DOHH2 (cell line): Measurements from ENCODE around the gene MYO9A.
"Not testable (repeated sequence)": the region's sequence is repeated elsewhere in the genome, so short reads cannot be mapped to it uniquely, and the experiment has no call there.

ENCODE experiments used
- H3F3A ChIP-seq: fragments of 200-600 bp; sonication (generic), shearing (Covaris generic); 2 replicates; pipeline ENCODE4 v1.6.0; 2016; ENCODE audit warnings: antibody characterized with exemption, mild to moderate bottlenecking; ENCODE audit not compliant: control insufficient read depth, insufficient read depth
- H3K27ac ChIP-seq: fragments of 200-600 bp; sonication (generic); 2 replicates; pipeline ENCODE4 v1.5.1; 2014; ENCODE audit warnings: low read depth, mild to moderate bottlenecking, low read length, moderate library complexity
- H3K27me3 ChIP-seq: fragments of 200-600 bp; sonication (generic); 2 replicates; pipeline ENCODE4 v1.6.1; 2014; ENCODE audit warnings: mild to moderate bottlenecking, low read length, mixed read lengths; ENCODE audit not compliant: control insufficient read depth
- H3K36me3 ChIP-seq: fragments of 200-600 bp; sonication (generic); 2 replicates; pipeline ENCODE4 v1.6.1; 2014; ENCODE audit warnings: mild to moderate bottlenecking, low read length, moderate library complexity, mixed read lengths; ENCODE audit not compliant: control insufficient read depth
- H3K4me1 ChIP-seq: fragments of 200-600 bp; sonication (generic); 2 replicates; pipeline ENCODE4 v1.6.1; 2014; ENCODE audit warnings: mild to moderate bottlenecking, low read length, mixed read lengths; ENCODE audit not compliant: control insufficient read depth
- H3K4me2 ChIP-seq: fragments of 200-600 bp; sonication (generic); 2 replicates; pipeline ENCODE4 v1.6.0; 2014; ENCODE audit warnings: mild to moderate bottlenecking, low read length, moderate library complexity
- H3K4me3 ChIP-seq: fragments of 200-600 bp; sonication (generic); 2 replicates; pipeline ENCODE4 v1.5.1; 2014; ENCODE audit warnings: mild to moderate bottlenecking, low read length, mixed read lengths
- H3K79me2 ChIP-seq: fragments of 200-600 bp; sonication (generic); 2 replicates; pipeline ENCODE4 v1.6.1; 2014; ENCODE audit warnings: mild to moderate bottlenecking, low read length, mixed read lengths; ENCODE audit not compliant: control insufficient read depth
- H3K9me2 ChIP-seq: fragments of 200-600 bp; sonication (generic); replicated peaks from 2 replicates; pipeline ENCODE4 v1.6.1; 2014; ENCODE audit warnings: mild to moderate bottlenecking, low read length, mixed read lengths; ENCODE audit not compliant: control insufficient read depth
- H3K9me3 ChIP-seq: fragments of 200-600 bp; sonication (generic); 2 replicates; pipeline ENCODE4 v1.6.1; 2014; ENCODE audit warnings: antibody characterized with exemption, low read length, mixed read lengths; ENCODE audit not compliant: control insufficient read depth, insufficient read depth
- H4K20me1 ChIP-seq: fragments of 200-600 bp; sonication (generic); 2 replicates; pipeline ENCODE4 v1.6.0; 2014; ENCODE audit warnings: low read depth, mild to moderate bottlenecking, antibody characterized with exemption, low read length, moderate library complexity; ENCODE audit not compliant: control insufficient read depth, insufficient read depth
- EZH2phosphoT487 ChIP-seq: fragments of 200-600 bp; sonication (generic); IDR thresholded peaks from 2 replicates; pipeline ENCODE4 v1.6.1; 2017; ENCODE audit warnings: borderline replicate concordance, mild to moderate bottlenecking, antibody characterized with exemption, low read length, moderate library complexity, mixed read lengths
- TF ChIP-seq, protein P1 (sequence below): fragments of 200-600 bp; sonication (generic); IDR thresholded peaks from one replicate; pipeline ENCODE4 v1.5.1; 2014; ENCODE audit warnings: antibody characterized with exemption, mild to moderate bottlenecking, low read depth, low read length; ENCODE audit not compliant: poor library complexity, severe bottlenecking

The MYO9A gene

DNA sequence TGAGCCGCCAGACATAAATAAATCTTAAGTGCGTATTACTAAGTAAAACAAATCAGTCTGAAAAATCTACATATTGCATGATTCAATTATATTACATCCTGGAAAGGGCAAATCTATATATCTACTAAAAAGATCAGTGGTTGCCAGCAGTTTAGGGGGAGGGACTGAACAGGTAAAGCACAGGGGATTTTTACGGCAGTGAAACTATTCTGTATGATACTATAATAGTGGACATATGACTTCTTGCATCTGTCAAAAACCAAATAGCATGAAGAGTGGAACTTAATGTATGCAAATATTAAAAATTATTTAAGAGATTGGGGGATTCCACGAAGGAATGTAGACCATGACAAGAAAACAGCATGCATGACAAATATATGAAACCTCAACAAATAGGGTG lies 111.6 kb downstream of the MYO9A start:
- no peaks in the 10 kb centered on the region for H3K9me2 ChIP-seq
- H3K4me3 ChIP-seq = no peak overlapping the region
- peak overlapping the region; percentile 7; the same call in 1 of the 2 replicates for H3K4me2 ChIP-seq
- H3K79me2 ChIP-seq = no peaks in the 10 kb centered on the region
- no peaks in the 10 kb centered on the region for H3K27me3 ChIP-seq
- peaks cover 3% of the 10 kb centered on the region; the same call in 1 of the 2 replicates for H3F3A ChIP-seq
- peaks cover 65% of the 10 kb centered on the region for H3K36me3 ChIP-seq
- no peaks in the 10 kb centered on the region for H3K9me3 ChIP-seq
- TF ChIP-seq, protein P1, sequence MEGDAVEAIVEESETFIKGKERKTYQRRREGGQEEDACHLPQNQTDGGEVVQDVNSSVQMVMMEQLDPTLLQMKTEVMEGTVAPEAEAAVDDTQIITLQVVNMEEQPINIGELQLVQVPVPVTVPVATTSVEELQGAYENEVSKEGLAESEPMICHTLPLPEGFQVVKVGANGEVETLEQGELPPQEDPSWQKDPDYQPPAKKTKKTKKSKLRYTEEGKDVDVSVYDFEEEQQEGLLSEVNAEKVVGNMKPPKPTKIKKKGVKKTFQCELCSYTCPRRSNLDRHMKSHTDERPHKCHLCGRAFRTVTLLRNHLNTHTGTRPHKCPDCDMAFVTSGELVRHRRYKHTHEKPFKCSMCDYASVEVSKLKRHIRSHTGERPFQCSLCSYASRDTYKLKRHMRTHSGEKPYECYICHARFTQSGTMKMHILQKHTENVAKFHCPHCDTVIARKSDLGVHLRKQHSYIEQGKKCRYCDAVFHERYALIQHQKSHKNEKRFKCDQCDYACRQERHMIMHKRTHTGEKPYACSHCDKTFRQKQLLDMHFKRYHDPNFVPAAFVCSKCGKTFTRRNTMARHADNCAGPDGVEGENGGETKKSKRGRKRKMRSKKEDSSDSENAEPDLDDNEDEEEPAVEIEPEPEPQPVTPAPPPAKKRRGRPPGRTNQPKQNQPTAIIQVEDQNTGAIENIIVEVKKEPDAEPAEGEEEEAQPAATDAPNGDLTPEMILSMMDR = no peak
- no peak for TF ChIP-seq EZH2phosphoT487
- peaks cover 24% of the 10 kb centered on the region for H3K4me1 ChIP-seq
- H4K20me1 ChIP-seq = no peaks in the 10 kb centered on the region
- H3K27ac ChIP-seq = 0 out of 2 replicates have a peak overlapping the region, but pooled peaks have one; percentile 10

DNA sequence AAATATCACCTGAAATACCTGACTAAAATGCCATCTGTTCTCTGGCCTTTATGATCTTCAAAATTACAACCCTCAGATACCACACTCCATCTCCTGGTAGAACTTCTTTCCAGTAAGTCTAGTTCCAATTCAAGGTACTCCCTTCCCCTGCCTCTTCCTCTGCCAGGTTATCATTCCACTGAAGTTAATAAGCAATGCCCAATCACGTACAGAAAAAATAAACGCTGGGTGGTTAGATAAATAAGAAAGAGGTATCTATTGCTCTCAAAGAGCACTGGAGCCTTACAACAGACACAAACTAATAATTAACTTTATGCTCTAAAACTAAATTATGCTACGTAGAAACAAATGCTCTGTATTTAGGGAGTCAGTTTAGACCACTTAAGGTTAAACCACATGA lies 112.5 kb downstream of the MYO9A start:
- TF ChIP-seq EZH2phosphoT487 = no peak
- TF ChIP-seq, protein P1 = no peak

DNA sequence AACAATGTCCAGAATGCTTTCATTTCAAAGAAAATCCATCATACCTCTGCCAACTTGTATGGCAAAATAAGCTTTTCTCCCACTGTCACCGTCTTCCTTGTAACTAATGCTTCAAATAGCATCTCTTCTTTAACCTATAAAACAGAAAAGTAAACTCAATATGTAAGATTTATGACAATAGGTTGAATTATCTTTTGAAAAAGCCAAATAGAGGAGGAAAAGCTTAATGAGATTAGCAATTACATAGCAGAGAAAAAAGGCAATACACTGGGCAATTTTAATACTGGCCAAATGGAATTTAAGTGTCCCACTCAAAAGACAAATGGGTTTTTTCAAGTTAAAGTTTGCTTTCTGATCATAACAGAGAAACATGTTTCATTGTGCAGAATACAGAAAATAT lies 118.1 kb downstream of the MYO9A start:
- Histone ChIP-seq H3K4me1 (no peaks in the 10 kb centered on the region; the same call in 1 of the 2 replicates), H3K9me3 (no peaks in the 10 kb centered on the region), H3K27ac (no peak overlapping the region), H3K9me2 (no peaks in the 10 kb centered on the region), H3K4me2 (no peak overlapping the region), H3K79me2 (no peaks in the 10 kb centered on the region), H3K36me3 (peaks cover 57% of the 10 kb centered on the region), H3F3A (0 out of 2 replicates have a peak, but pooled peaks cover 2% of the 10 kb centered on the region), H4K20me1 (no peaks in the 10 kb centered on the region), H3K27me3 (no peaks in the 10 kb centered on the region), H3K4me3 (no peak overlapping the region)
- TF ChIP-seq, protein P1 = no peak
- no peak for TF ChIP-seq EZH2phosphoT487

More for the DNA sequence above, 112.5 kb downstream of the MYO9A start:
- no peaks in the 10 kb centered on the region for H3K27me3 ChIP-seq
- H3K27ac ChIP-seq = no peak overlapping the region
- no peaks in the 10 kb centered on the region for H3K9me3 ChIP-seq
- H3K4me3 ChIP-seq = no peak overlapping the region
- H4K20me1 ChIP-seq = no peaks in the 10 kb centered on the region
- H3K4me2 ChIP-seq = no peak overlapping the region
- no peaks in the 10 kb centered on the region for H3K79me2 ChIP-seq
- H3K4me1 ChIP-seq = peaks cover 24% of the 10 kb centered on the region
- H3F3A ChIP-seq = 0 out of 2 replicates have a peak, but pooled peaks cover 3% of the 10 kb centered on the region
- peaks cover 70% of the 10 kb centered on the region for H3K36me3 ChIP-seq
- no peaks in the 10 kb centered on the region for H3K9me2 ChIP-seq

DNA sequence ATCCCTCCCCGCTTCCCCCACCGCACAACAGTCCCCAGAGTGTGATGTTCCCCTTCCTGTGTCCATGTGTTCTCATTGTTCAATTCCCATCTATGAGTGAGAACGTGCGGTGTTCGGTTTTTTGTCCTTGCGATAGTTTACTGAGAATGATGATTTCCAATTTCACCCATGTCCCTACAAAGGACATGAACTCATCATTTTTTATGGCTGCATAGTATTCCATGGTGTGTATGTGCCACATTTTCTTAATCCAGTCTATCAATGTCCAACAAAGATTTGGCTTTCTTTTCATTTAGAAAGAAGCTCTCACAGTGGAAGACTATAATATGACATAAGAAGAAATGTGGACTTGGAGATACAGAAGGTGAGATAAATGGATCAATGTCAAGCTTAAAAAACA lies 119.2 kb downstream of the MYO9A start:
- not testable (repeated sequence) for H3F3A ChIP-seq, H3K9me2 ChIP-seq, H4K20me1 ChIP-seq, H3K79me2 ChIP-seq, H3K4me1 ChIP-seq, H3K27me3 ChIP-seq, H3K4me3 ChIP-seq, H3K9me3 ChIP-seq, H3K4me2 ChIP-seq, H3K27ac ChIP-seq
- H3K36me3 ChIP-seq = peaks cover 62% of the 10 kb centered on the region
